HCT116 (cell line): Measurements from ENCODE around the gene GYPC. TPM values are rescaled to one million over a fixed set of nuclear protein-coding genes. Genes with fewer than 3 reads are reported as not detected.

ENCODE experiments used
- ATAC-seq: fragments of 200-7000 bp; cut with Tn5 transposase; 2 replicates; pipeline ENCODE4 v1.9.1; 2020; ENCODE audit warnings: mild to moderate bottlenecking, moderate library complexity
- BruUV-seq: library from RNA; stranded (reverse); fragments of 400-500 nt; replicated peaks from 2 replicates; lab custom pipeline; 2021; lab: Mats Ljungman, UMichigan
- CTCF ChIA-PET: fragments of 300-600 bp; sonication (Branson Sonifier 250); formaldehyde crosslinking; loops from one replicate; lab custom pipeline; 2021; ENCODE audit warnings: antibody characterized with exemption; lab: Charles Lee
- POLR2A ChIA-PET: fragments of 300-600, 350-600 bp; sonication (Branson Sonifier 250); formaldehyde crosslinking; loops from one replicate; lab custom pipeline; 2021; ENCODE audit warnings: antibody characterized with exemption; lab: Charles Lee
- RAD21 ChIA-PET, 2 experiments: fragments of 300-600 bp; sonication (Branson Sonifier 250); formaldehyde crosslinking; loops; one replicate each; lab custom pipeline; 2023; ENCODE audit warnings: low total read pairs in 2 of 2; ENCODE audit not compliant: uncharacterized antibody in 2 of 2, unreplicated experiment in 2 of 2, low non-redundant PET in 1 of 2; lab: Charles Lee
- DNase-seq: peaks from one replicate; pipeline ENCODE4 v3.0.0-alpha.2; 2010; ENCODE audit warnings: low read depth, low spot score
- H2AFZ ChIP-seq: fragments of 200-600 bp; shearing (Covaris generic), sonication (generic); 2 replicates; pipeline ENCODE4 v1.6.1; 2017; ENCODE audit warnings: low read depth, mixed run types, mixed read lengths, antibody characterized with exemption, low read length; ENCODE audit not compliant: poor library complexity, severe bottlenecking
- H3K27ac ChIP-seq: 2 replicates; pipeline ENCODE4 v1.5.1; 2012; ENCODE audit warnings: low read depth, low read length
- H3K27me3 ChIP-seq: fragments of 200-600 bp; sonication (generic); 2 replicates; pipeline ENCODE4 v1.6.1; 2016; ENCODE audit warnings: mixed run types, low read length, mixed read lengths; ENCODE audit not compliant: insufficient read depth
- H3K36me3 ChIP-seq, 2 experiments: fragments of 200-500 bp in 1 of 2; fragments of 200-600 bp in 1 of 2; sonication (Bioruptor generic) in 1 of 2; sonication (generic) in 1 of 2; 2 replicates each; pipeline versions ENCODE4 v1.5.1 to v1.6.1; 2014 to 2016; ENCODE audit warnings: low read length in 2 of 2, inconsistent platforms in 1 of 2, mixed read lengths in 1 of 2, mixed run types in 1 of 2; ENCODE audit not compliant: insufficient read depth in 2 of 2, control insufficient read depth in 1 of 2
- H3K4me1 ChIP-seq, 2 experiments: fragments of 200-600 bp in 1 of 2; sonication (generic) in 1 of 2; 2 replicates each; pipeline versions ENCODE4 v1.5.1 to v1.6.1; 2012 to 2017; ENCODE audit warnings: low read length in 2 of 2, inconsistent platforms in 1 of 2, mild to moderate bottlenecking in 1 of 2, mixed read lengths in 1 of 2, mixed run types in 1 of 2, moderate library complexity in 1 of 2; ENCODE audit not compliant: insufficient read depth in 2 of 2, control insufficient read depth in 1 of 2
- H3K4me2 ChIP-seq: fragments of 200-600 bp; sonication (generic); 2 replicates; pipeline ENCODE4 v1.6.1; 2017; ENCODE audit warnings: mixed run types, low read length, mixed read lengths
- H3K4me3 ChIP-seq, 2 experiments: fragments of 200-600 bp in 1 of 2; sonication (generic) in 1 of 2; replicated peaks in 1 of 2; 2 replicates each; pipeline ENCODE4 v1.5.1; 2011 to 2016; ENCODE audit warnings: low read length in 2 of 2, control low read depth in 1 of 2, low read depth in 1 of 2, mild to moderate bottlenecking in 1 of 2, mixed read lengths in 1 of 2, mixed run types in 1 of 2
- H3K79me2 ChIP-seq: fragments of 200-600 bp; sonication (generic); 2 replicates; pipeline ENCODE4 v1.6.1; 2017; ENCODE audit warnings: mild to moderate bottlenecking, mixed run types, low read length, moderate library complexity, mixed read lengths; ENCODE audit not compliant: insufficient read depth
- H3K9ac ChIP-seq: fragments of 200-600 bp; sonication (generic); 2 replicates; pipeline ENCODE4 v1.6.1; 2016; ENCODE audit warnings: low read length, mixed read lengths
- H3K9me2 ChIP-seq: fragments of 200-600 bp; sonication (generic), shearing (Covaris generic); 2 replicates; pipeline ENCODE4 v1.6.1; 2017; ENCODE audit warnings: mixed run types, mild to moderate bottlenecking, moderate library complexity; ENCODE audit not compliant: insufficient read depth
- H3K9me3 ChIP-seq, 2 experiments: fragments of 200-500 bp in 1 of 2; fragments of 200-600 bp in 1 of 2; sonication (Bioruptor generic) in 1 of 2; sonication (generic) in 1 of 2; 2 replicates each; pipeline ENCODE4 v1.6.1; 2014 to 2017; ENCODE audit warnings: low read length in 2 of 2, mixed read lengths in 2 of 2, inconsistent platforms in 1 of 2, low read depth in 1 of 2, mild to moderate bottlenecking in 1 of 2, mixed run types in 1 of 2, moderate library complexity in 1 of 2; ENCODE audit not compliant: control insufficient read depth in 1 of 2, insufficient read depth in 1 of 2
- H4K20me1 ChIP-seq: fragments of 200-600 bp; sonication (generic), shearing (Covaris generic); 2 replicates; pipeline ENCODE4 v1.6.1; 2017; ENCODE audit warnings: mixed run types, mild to moderate bottlenecking, moderate library complexity; ENCODE audit not compliant: insufficient read depth
- CBX3 ChIP-seq: IDR thresholded peaks from 2 replicates; pipeline ENCODE4 v1.6.1; 2012; ENCODE audit warnings: low read depth
- CEBPB ChIP-seq: IDR thresholded peaks from 2 replicates; pipeline ENCODE4 v1.6.1; 2012; ENCODE audit warnings: low read depth
- CTCF ChIP-seq, 3 experiments: fragments of 200-600 bp in 1 of 3; sonication (generic) in 1 of 3; IDR thresholded peaks in 2 of 3; conservative IDR thresholded peaks in 1 of 3; 2 replicates each; pipeline ENCODE4 v1.5.1; 2012 to 2017; ENCODE audit warnings: low read depth in 2 of 3, low read length in 2 of 3, antibody characterized with exemption in 1 of 3, borderline replicate concordance in 1 of 3, control low read depth in 1 of 3, mild to moderate bottlenecking in 1 of 3, mixed read lengths in 1 of 3, mixed run types in 1 of 3, moderate library complexity in 1 of 3; ENCODE audit not compliant: insufficient read depth in 1 of 3
- ELF1 ChIP-seq: IDR thresholded peaks from 2 replicates; pipeline ENCODE4 v1.6.1; 2012; ENCODE audit warnings: low read depth, borderline replicate concordance
- EZH2phosphoT487 ChIP-seq: fragments of 200-600 bp; IDR thresholded peaks from 2 replicates; pipeline ENCODE4 v1.6.1; 2018; ENCODE audit warnings: antibody characterized with exemption, borderline replicate concordance
- FOSL1 ChIP-seq: IDR thresholded peaks from 2 replicates; pipeline ENCODE4 v1.6.1; 2012; ENCODE audit warnings: low read depth
- JUND ChIP-seq: IDR thresholded peaks from 2 replicates; pipeline ENCODE4 v1.6.1; 2012
- RAD21 ChIP-seq: IDR thresholded peaks from 2 replicates; pipeline ENCODE4 v1.6.1; 2012; ENCODE audit warnings: low read depth, mild to moderate bottlenecking
- SIN3A ChIP-seq: IDR thresholded peaks from 2 replicates; pipeline ENCODE4 v1.6.1; 2012; ENCODE audit warnings: low read depth
- SRF ChIP-seq: IDR thresholded peaks from 2 replicates; pipeline ENCODE4 v1.6.1; 2012; ENCODE audit warnings: low read depth
- TCF7L2 ChIP-seq: IDR thresholded peaks from 2 replicates; pipeline ENCODE4 v1.7.0; 2011; ENCODE audit warnings: borderline replicate concordance, inconsistent platforms; ENCODE audit not compliant: insufficient read depth, insufficient read length; ENCODE audit errors: extremely low read depth
- YY1 ChIP-seq: IDR thresholded peaks from 2 replicates; pipeline ENCODE4 v1.6.1; 2011; ENCODE audit warnings: low read length, low read depth, moderate library complexity, mild to moderate bottlenecking; ENCODE audit not compliant: insufficient replicate concordance; ENCODE audit errors: extremely low read depth
- intact Hi-C: fragments of 100-400 bp; cut with micrococcal nuclease; formaldehyde crosslinking; loops from 2 replicates; pipeline ENCODE4 v1.10.0; 2022
- total RNA-seq: library from RNA; stranded (reverse); gene quantifications from one replicate; pipeline ENCODE4 v1.2.1, GENCODE V29; 2021; ENCODE audit not compliant: unreplicated experiment
- TF ChIP-seq, protein P1 (sequence below): IDR thresholded peaks from 2 replicates; pipeline ENCODE4 v1.6.1; 2012

Gene GYPC
- total RNA-seq, 1 experiment from 2014 or later = 0.66 TPM

- TF ChIP-seq ELF1 (no peak), CEBPB (no peak), RAD21 (no peak), CTCF (IDR thresholded peaks at IDR 0.05 in 2 of 3, conservative IDR thresholded peaks at IDR 0.05 in 1 of 3; ENCODE audit: borderline replicate concordance in 1 of 3, insufficient read depth in 1 of 3, low read depth in 2 of 3, low read length in 2 of 3) (no peak), FOSL1 (no peak)
- TF ChIP-seq, protein P1, sequence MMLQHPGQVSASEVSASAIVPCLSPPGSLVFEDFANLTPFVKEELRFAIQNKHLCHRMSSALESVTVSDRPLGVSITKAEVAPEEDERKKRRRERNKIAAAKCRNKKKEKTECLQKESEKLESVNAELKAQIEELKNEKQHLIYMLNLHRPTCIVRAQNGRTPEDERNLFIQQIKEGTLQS = no peak
- Histone ChIP-seq H3K27ac (no peak overlapping the region), H4K20me1 (no peaks in the 10 kb centered on the region), H3K79me2 (no peaks in the 10 kb centered on the region), H2AFZ (no peak overlapping the region), H3K9ac (no peak overlapping the region), H3K36me3 (no peaks in the 10 kb centered on the region), H3K27me3 (no peaks in the 10 kb centered on the region), H3K9me3 (no peaks in the 10 kb centered on the region), H3K4me3 (no peak overlapping the region), H3K9me2 (no peaks in the 10 kb centered on the region), H3K4me1 (no peaks in the 10 kb centered on the region), H3K4me2 (no peak overlapping the region)
- DNase-seq (no peak), ATAC-seq (no peak)
- ChIA-PET RAD21 (no interaction called here), CTCF (no interaction called here), POLR2A (no interaction called here)
- BruUV-seq = no TSS peak
- intact Hi-C loops = no loop called here
These were observed 74.7 kb downstream of the GYPC start for GRCh38 chr2:126730655-126731054.

DNA sequence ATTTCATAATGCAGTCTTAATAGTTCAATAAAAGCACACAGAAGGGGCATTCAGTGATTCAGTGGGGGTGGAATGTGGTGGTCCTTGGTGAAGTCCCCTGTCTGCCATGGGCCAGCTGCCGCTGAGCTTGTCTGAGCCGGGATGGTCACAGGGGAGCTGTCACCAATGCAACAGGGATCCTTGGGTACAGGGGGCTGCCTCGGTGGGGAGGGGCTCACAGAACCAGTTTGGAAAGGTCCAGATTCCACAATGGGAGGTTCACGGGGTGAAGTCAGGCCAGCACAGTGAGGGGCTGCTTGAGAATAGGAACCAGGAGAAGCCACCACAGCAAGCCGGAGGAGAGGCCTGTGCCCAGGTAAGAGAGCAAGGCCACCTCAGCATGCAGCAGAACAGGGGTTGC lies 75.4 kb downstream of the GYPC start:
- H3K27ac ChIP-seq = no peak overlapping the region
- no peaks in the 10 kb centered on the region for H3K4me1 ChIP-seq
- ATAC-seq (no peak), DNase-seq (no peak)
- TF ChIP-seq TCF7L2 (no peak), EZH2phosphoT487 (no peak), SRF (no peak), SIN3A (no peak), YY1 (no peak), JUND (no peak), CEBPB (no peak), CBX3 (no peak)
- H3K79me2 ChIP-seq = no peaks in the 10 kb centered on the region
- H3K9ac ChIP-seq = no peak overlapping the region
- no peaks in the 10 kb centered on the region for H3K9me3 ChIP-seq
- ChIA-PET RAD21 (no interaction called here), CTCF (no interaction called here), POLR2A (no interaction called here)
- H4K20me1 ChIP-seq = no peaks in the 10 kb centered on the region
- intact Hi-C loops = no loop called here
- BruUV-seq = no TSS peak
- peaks cover 2% of the 10 kb centered on the region; the same call in 1 of the 2 replicates for H3K27me3 ChIP-seq
- H3K36me3 ChIP-seq = no peaks in the 10 kb centered on the region
- H3K9me2 ChIP-seq = no peaks in the 10 kb centered on the region
- H3K4me2 ChIP-seq = no peak overlapping the region
- no peak overlapping the region for H3K4me3 ChIP-seq
- H2AFZ ChIP-seq = no peak overlapping the region
